GM06990 (cell line): ENCODE measurements around the gene ABCA5.
"Not testable (repeated sequence)": the region's sequence is repeated elsewhere in the genome, so short reads cannot be mapped to it uniquely, and the experiment has no call there.

Experiments used
- DNase-seq: peaks from one replicate; pipeline ENCODE4 v3.0.0-alpha.2; 2011; ENCODE audit not compliant: insufficient read length; ENCODE audit errors: extremely low read depth
- H3K27me3 ChIP-seq: replicated peaks from 2 replicates; pipeline ENCODE4 v1.6.0; 2011; ENCODE audit warnings: low read length; ENCODE audit not compliant: control insufficient read depth, insufficient read depth
- H3K36me3 ChIP-seq: 2 replicates; pipeline ENCODE4 v1.5.1; 2011; ENCODE audit warnings: low read length; ENCODE audit not compliant: control insufficient read depth, insufficient read depth
- H3K4me3 ChIP-seq: replicated peaks from 2 replicates; pipeline ENCODE4 v1.5.1; 2011; ENCODE audit warnings: low read depth, mild to moderate bottlenecking, control low read depth, low read length
- CTCF ChIP-seq: IDR thresholded peaks from 2 replicates; pipeline ENCODE4 v1.5.1; 2011; ENCODE audit warnings: low read length, control low read depth, mild to moderate bottlenecking, inconsistent platforms; ENCODE audit not compliant: insufficient read depth, poor library complexity, severe bottlenecking

ABCA5 gene

DNA sequence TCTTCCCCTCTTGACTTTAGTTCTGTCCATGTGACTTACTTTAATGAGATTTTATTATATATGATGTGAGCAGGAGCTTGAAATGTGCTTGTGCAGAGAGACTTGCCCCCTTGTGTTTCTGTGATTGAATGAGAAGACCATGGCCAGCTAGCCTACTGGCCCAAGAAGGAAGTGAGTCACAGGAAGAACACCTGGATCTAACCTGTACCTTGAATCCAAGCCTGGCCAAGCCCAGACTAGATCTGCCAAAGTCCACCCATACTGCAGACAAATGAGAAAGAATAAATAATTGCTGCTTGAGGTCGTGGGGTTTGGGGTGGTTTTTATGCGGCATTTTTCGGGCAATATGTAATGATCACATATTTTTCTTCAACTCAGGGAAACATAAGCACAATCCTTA lies 107.9 kb downstream of the ABCA5 start:
- no peak for DNase-seq
- Histone ChIP-seq H3K4me3 (no peak overlapping the region), H3K36me3 (no peaks in the 10 kb centered on the region), H3K27me3 (no peaks in the 10 kb centered on the region)
- no peak for TF ChIP-seq CTCF

GRCh38 chr17:69213059-69213813 lies 113.7 kb downstream of the ABCA5 start:
- no peak for DNase-seq
- Histone ChIP-seq H3K36me3 (no peaks in the 10 kb centered on the region), H3K27me3 (no peaks in the 10 kb centered on the region), H3K4me3 (no peak overlapping the region)
- TF ChIP-seq CTCF, result no peak

- TF ChIP-seq CTCF, result no peak
- no peaks in the 10 kb centered on the region for H3K27me3 ChIP-seq
Measured at GRCh38 chr17:69208640-69209039, 118.3 kb downstream of the ABCA5 start.

DNA sequence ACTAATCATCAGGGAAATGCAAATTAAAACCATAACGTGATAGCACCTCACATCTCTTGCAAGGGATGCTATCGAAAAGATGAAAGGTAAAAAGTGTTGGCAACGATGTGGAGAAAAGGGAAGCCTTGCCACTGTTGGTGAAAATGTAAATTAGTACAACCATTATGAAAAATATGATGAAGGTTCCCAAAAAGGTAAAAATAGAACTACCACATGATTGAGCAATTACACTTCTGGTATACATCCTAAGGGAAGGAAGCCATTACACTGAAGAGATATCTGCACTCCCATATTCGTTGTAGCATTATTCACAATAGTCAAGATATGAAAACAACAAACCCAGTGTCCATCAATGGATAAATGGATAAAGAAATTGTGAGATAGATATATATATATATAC lies 119.8 kb downstream of the ABCA5 start:
- no peak for DNase-seq
- no peaks in the 10 kb centered on the region for H3K27me3 ChIP-seq
- no peak overlapping the region for H3K4me3 ChIP-seq
- TF ChIP-seq CTCF, result no peak
- no peaks in the 10 kb centered on the region for H3K36me3 ChIP-seq

More at GRCh38 chr17:69208640-69209039, 118.3 kb downstream of the ABCA5 start:
- DNase-seq, result no peak
- H3K4me3 ChIP-seq, result no peak overlapping the region
- H3K36me3 ChIP-seq, result no peaks in the 10 kb centered on the region

DNA sequence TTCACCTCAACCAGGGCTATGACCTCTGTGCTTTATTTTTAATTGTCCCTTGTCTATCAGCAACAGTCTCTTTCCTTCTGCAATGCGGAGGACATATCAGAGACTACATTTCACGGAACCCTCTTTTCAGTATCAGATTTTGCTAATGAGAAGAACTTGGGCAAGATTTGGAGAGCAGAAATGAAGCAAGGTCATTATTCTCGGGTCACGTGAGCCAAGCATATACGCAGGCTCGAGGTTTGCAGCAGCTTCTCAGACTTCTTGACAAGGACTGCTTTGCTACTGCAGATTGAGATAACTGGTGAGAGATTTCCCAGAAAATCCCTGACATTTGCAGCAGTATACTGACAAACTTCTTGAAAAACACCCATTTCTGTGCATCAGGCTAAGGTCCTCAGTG lies 128.7 kb downstream of the ABCA5 start:
- DNase-seq, result no peak
- Histone ChIP-seq H3K4me3 (no peak overlapping the region), H3K27me3 (no peaks in the 10 kb centered on the region), H3K36me3 (no peaks in the 10 kb centered on the region)
- TF ChIP-seq CTCF, result no peak

- not testable (repeated sequence) for H3K27me3 ChIP-seq, H3K4me3 ChIP-seq, DNase-seq, H3K36me3 ChIP-seq
Measured at GRCh38 chr17:69196105-69196653, 130.8 kb downstream of the ABCA5 start.
